NCI-H69 (cell line): ENCODE measurements around the gene TAX1BP3.
"Not testable (repeated sequence)": the region's sequence is repeated elsewhere in the genome, so short reads cannot be mapped to it uniquely, and the experiment has no call there.

Experiments used
- DNase-seq: peaks from one replicate; lab custom pipeline; 2025; lab: John Stamatoyannopoulos, UW

Gene TAX1BP3, protein sequence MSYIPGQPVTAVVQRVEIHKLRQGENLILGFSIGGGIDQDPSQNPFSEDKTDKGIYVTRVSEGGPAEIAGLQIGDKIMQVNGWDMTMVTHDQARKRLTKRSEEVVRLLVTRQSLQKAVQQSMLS

GRCh38 chr17:3668279-3669084 lies at the start of gene TAX1BP3, which contains the start of gene EMC6:
TSS of gene TAX1BP3 (minus strand) at chr17:3668578. CDS start at chr17:3668526, 52 bp downstream.
TSS of gene EMC6 (plus strand) at chr17:3668812. CDS start at chr17:3669147, 335 bp downstream.
- peak; percentile 95 for DNase-seq

DNA sequence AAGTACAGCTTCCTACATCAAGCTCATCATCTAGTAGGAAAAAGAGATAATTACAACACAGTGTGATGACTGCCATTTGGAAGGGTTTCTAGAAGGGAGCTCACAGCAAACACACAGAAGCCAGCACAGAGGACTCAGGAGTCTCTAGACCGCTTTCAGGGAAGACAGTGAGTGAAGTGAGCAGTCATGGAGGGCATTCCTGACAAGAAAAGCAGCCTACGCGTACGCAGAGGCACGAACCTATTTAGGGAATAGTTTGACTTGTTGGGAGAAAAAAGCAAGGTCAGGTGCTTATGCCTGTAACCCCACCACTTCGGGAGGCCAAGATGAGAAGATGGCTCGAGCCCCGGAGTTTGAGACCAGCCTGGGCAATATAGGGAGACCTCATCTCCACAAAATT lies 46.9 kb upstream of the TAX1BP3 start:
- DNase-seq = no peak

DNA sequence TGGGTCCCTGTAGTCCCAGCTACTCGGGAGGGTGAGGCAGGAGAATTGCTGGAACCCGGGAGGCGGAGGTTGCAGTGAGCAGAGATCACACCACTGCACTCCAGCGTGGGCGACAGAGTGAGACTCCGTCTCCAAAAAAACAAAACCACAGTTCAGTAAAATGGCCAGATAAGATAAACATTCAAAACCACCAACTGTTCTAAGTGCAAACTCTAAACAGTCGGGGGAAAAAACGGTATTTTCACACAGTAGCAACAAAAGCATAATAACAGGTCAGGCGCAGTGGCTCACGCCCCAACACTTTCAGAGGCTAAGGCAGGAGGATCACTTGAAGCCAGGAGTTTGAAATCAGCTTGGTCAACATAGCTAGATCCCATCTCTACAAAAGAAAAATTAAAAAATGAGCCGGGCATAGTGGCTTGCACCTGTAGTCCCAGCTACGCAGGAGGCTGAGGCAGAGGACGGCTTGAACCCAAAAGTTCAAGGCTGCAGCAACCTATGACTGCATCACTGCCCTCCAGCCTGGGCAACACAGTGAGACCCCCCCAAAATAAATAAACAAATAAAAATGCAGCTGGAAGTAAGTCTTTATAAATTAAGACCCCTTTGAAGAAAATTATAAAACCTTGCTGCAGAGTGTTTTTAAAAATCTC lies 44.6 kb upstream of the TAX1BP3 start:
- DNase-seq = no peak

GRCh38 chr17:3710951-3711383 lies 42.6 kb upstream of the TAX1BP3 start:
- DNase-seq = no peak

- DNase-seq = peak; percentile 5
Measured at GRCh38 chr17:3708366-3708765, 40.0 kb upstream of the TAX1BP3 start.

- not testable (repeated sequence) for DNase-seq
Measured at GRCh38 chr17:3705718-3705984, 37.3 kb upstream of the TAX1BP3 start.

DNA sequence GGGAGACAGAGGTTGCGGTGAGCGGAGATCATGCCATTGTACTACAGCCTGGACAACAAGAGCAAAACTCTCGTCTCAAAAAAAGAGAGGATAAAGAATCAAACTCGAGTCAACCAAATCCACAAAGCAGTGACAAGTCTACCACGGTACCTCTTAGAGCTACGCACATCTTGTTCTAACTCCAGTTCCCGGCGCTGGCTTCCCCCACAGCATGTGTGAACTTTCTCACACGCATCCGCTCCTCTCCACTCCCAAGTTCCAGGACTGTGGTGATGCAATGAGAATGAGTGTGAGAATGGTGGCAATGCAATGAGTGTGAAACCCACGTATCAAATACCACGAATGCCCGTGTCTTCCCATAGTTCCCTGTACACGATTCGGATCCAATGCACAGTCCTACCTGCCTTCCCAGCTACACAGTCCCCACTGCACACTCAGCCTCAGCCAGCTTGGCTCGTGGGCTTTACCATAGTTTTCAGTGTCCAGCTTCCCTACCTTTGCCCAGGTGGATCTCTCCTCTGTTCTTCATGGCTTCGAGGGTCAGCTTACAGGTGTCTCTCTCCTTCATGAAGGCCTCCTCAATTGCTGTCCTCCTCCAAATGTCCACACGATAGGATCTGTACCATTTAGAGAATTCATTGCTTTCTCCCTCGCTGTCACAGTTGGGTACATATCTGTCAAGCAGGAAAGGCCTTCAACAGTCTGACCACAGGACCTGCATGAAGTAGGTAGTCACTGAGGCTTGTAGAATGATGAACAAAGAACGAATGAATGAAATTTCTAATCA lies 36.7 kb upstream of the TAX1BP3 start:
- DNase-seq = no peak

DNA sequence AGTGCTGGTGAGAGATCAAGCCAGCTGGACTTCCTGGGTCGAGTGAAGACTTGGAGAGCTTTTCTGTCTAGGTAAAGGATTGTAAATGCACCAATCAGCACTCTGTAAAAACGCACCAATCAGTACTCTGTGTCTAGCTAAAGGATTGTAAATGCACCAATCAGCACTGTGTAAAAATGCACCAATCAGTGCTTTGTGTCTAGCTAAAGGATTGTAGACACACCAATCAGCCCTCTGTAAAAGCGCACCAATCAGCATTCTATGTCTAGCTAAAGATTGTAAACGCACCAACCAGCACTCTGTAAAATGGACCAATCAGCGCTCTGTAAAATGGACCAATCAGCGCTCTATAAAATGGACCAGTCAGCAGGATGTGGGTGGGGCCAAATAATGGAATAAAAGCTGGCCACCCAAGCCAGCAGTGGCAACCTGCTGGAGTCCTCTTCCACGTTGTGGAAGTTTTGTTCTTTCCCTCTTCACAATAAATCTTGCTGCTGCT lies 33.7 kb upstream of the TAX1BP3 start:
- DNase-seq = not testable (repeated sequence)

GRCh38 chr17:3699951-3700350 lies 31.6 kb upstream of the TAX1BP3 start:
- no peak for DNase-seq

DNA sequence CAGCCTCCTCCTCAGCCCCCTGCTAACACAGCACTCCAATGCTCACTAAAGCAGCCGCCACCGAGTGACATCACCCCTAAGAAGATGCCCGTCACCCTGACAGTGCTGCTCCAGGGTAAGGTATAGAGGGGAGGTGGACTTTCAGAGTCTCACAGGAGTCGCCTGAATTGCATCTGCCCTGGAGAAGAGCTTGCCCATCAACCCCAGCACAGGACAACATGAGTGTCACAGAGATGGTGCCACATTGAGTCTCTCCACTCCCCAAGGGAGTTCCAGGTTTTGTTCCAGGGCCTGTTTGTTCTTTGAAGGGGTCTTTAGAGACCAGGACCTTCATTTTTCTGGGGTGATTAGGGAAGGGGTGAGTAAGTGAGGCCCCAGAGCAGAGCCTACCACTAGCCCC lies 29.8 kb upstream of the TAX1BP3 start:
- no peak for DNase-seq

GRCh38 chr17:3697103-3697476 lies 28.7 kb upstream of the TAX1BP3 start:
- DNase-seq = no peak

GRCh38 chr17:3695723-3696411 lies 27.5 kb upstream of the TAX1BP3 start, which contains the start of gene P2RX5:
TSS of gene P2RX5 (minus strand) at chr17:3696155. CDS start at chr17:3696005, 150 bp downstream.
- DNase-seq = peak; percentile 38

DNA sequence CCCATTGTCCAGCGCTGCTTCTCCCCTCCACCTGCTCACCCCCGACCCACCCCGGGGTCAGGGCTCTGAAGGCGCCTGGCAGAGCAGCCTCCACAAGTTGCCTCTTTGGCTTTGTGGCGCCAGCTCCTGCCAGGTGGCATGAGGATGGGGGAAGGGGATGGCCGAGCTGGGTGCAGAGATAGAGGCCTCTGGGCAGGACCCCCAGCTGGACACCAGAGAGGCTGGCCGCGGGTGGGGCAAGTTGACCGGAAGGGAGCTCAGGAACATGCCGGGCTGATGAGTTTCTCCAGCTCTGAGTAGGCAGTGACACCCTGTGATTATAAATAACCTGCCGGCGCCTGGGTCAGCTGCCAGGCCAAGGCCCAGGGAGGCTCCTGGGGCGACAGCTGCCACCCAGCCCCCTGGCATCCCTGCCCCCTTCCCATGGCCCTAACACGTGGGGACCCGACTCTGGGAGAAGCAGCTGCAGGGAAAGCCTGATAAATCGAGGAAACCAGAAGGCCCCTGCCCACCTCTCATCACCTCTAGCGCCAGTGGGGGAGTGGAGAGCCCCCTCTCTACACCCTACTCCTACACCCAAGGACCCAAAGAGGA lies 26.8 kb upstream of the TAX1BP3 start:
- DNase-seq = peak; percentile 19

DNA sequence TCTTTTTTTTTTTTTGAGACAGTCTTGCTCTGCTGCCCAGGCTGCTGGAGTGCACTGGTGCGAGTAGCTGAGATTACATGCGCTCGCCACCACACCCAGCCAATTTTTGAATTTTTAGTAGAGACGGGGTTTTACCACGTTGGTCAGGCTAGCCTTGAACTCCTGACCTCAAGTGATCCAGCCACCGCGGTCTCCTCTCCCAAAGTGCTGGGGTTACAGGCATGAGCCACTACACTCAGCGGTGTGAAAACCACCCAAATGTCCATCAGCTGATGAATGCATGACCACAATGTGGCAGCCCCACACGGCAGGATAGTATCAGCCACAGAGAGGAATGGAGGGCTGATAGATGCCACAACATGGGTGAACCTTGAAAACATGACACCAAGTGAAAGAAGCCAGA lies 25.5 kb upstream of the TAX1BP3 start:
- no peak for DNase-seq

GRCh38 chr17:3693141-3693540 lies 24.8 kb upstream of the TAX1BP3 start:
- no peak for DNase-seq

DNA sequence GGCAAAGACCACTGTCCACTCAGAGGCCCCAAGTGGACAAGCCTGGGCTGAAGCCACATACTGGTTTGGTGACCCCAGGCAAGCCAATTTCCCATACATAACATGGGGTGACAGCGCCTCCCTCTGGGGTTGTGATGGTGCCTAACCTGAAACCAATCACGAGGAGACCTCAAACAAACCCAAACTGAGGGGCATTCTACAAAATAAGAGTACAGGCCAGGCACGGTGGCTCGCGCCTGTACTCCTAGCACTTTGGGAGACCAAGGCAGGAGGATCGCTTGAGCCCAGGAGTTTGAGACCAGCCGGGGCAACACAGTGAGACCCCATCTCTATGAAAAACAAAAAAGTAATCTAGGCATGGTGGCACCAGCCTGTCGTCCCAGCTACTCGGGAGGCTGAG lies 24.0 kb upstream of the TAX1BP3 start:
- DNase-seq = no peak

DNA sequence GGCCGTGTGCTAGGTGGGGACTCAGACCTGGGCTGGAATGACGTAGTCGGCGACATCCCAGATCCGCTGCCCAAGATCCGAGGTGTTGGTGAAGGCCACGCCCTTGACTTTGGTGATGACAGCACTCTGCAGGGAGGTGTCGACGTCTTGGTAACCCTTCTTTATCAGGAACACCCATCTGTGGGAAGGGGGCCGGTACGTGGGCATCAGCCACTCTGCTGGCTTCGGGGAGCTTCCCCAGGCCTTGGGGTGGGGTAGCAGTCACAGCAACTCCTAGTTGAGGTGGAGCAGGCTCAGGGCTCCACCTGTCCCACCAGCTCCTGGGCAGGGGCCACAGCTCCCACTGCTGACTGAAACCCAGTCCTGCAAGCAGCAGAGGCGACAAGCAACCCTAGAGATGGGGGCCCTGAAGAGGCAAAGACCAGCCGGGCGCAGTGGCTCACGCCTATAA lies 23.3 kb upstream of the TAX1BP3 start:
- no peak for DNase-seq

- DNase-seq = no peak
Measured at GRCh38 chr17:3690094-3690715, 21.8 kb upstream of the TAX1BP3 start.

DNA sequence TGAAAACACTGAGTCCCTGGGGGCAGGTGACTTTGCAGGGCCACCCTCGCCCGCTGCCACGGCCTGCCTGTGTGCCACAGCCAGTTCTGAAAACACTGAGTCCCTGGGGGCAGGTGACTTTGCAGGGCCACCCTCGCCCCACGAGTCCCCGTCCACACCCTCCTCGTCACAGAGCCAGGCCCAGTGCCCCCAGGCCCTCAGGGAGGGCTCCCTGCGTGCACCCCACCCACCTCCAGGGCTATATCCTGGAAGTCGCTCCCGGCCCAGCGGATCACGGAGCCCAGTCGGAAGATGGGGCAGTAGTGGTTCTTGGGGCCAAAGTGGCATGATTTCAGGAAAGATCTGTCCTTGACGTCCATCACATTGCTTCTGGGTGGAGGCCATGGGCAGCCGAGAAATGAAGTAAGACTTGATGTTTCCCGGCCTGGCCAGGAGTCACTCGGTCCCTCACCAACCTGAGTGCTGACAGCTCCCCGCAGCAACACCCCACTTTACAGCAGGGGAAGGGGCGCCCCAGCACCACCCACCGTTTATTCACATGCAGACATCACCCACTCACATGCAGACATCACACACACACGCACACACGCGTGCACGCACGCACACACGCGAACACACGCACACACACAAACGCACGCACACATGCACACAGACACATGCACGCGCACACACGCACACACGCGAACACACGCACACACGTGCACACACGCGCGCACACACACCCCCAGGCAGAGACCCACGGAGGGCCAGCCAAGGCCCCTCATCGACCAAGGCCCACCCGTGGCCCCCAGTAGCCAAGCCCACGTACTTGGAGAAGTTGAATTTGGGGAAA lies 21.1 kb upstream of the TAX1BP3 start:
- DNase-seq = no peak

GRCh38 chr17:3688852-3689261 lies 20.5 kb upstream of the TAX1BP3 start:
- no peak for DNase-seq
